ENCODE measurements around the gene ENPP3.

ENPP3 gene

DNA sequence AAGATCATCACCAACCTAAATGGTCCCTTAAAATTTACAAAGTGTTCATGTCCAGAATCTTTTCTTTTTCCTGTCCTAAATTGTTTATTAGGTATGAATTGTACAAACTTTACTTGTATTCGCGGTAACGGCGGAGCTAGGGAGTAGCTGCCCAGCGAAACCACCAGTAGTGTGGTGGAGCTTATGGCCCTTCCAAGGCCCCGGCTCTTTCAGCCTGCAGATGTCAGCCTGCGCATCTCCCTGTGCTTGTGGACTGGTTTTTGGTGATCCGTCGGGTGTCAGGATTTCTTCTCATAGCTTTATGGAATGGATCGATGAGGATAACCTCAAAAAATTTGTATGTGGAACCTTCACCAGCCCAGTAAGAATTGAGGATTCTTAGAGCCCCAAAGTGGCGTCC lies 143.5 kb downstream of the ENPP3 start:
- Mint-ChIP-seq H3K9me3 (peaks cover 5% of the 10 kb centered on the region), H3K4me3 (no peak overlapping the region), H3K27me3 (ENCODE audit: low read depth) (peaks cover 15% of the 10 kb centered on the region), H3K36me3 (ENCODE audit: low read depth) (no peaks in the 10 kb centered on the region), H3K27ac (no peak overlapping the region), H3K4me1 (ENCODE audit: low read depth) (no peaks in the 10 kb centered on the region)
- no peak for DNase-seq (ENCODE audit: low spot score)

DNA sequence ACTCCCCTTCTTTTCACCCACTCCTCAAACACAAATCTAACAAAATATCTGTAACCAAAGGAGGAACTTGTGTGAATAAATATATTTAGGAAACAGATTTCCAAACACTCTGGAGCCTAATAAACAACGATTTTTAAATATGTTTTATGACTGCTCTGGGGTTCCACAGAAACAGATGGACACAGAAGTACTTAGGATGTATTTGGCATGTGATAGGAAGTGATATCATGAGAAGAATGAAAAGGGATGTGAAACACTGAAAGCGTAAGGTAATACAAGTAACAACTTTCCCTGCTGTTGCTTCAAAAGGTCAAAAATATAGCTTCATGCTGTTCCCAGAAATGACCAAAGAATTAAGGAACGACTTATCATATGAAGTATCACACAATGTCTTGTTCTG lies 144.6 kb downstream of the ENPP3 start:
- no peaks in the 10 kb centered on the region for H3K4me1 Mint-ChIP-seq (ENCODE audit: low read depth)
- no peak for DNase-seq (ENCODE audit: low spot score)
- H3K27me3 Mint-ChIP-seq (ENCODE audit: low read depth): peaks cover 13% of the 10 kb centered on the region
- H3K4me3 Mint-ChIP-seq: no peak overlapping the region
- no peaks in the 10 kb centered on the region for H3K36me3 Mint-ChIP-seq (ENCODE audit: low read depth)
- H3K27ac Mint-ChIP-seq: no peak overlapping the region
- peaks cover 5% of the 10 kb centered on the region for H3K9me3 Mint-ChIP-seq

DNA sequence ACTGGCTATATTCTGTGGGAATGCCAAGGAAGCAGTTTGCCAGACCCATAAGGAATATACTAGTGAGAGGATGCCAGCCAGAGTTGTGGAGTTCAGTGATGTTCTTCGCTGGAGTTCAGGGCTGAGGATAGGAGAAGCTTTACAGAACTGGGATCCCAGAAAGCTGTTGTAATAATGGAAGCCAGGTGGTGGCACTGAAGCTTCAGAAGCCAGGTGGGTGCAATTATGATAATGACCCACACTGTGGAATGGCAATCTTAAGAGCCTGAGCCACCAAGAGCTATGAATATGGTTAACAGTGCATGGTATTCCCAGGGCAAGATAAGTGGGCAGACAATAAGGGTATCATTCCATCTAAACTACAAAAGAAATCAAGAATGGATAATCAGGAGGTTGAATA lies 145.7 kb downstream of the ENPP3 start:
- no peak overlapping the region for H3K27ac Mint-ChIP-seq
- peaks cover 13% of the 10 kb centered on the region for H3K27me3 Mint-ChIP-seq (ENCODE audit: low read depth)
- peaks cover 5% of the 10 kb centered on the region for H3K9me3 Mint-ChIP-seq
- no peak overlapping the region for H3K4me3 Mint-ChIP-seq
- H3K36me3 Mint-ChIP-seq (ENCODE audit: low read depth): no peaks in the 10 kb centered on the region
- peaks cover 8% of the 10 kb centered on the region for H3K4me1 Mint-ChIP-seq (ENCODE audit: low read depth)
- no peak for DNase-seq (ENCODE audit: low spot score)

DNA sequence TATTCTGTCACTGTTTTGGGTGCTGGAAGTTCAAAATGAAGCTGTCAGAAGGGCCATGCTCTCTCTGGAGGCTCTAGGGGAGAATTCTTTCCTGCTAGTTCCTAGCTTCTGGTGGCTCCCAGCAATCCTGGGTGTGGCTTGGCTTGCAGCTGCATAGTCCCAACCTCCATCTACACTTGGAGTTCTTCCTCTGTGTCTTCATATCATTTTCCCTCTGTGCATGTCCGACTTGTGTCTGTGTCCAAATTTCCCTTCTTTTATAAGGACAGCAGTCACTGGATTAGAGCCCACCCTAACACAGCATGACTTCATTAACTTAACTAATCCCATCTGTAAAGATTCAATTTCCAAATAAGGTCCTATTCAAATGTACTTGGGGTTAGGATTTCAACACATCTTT lies 147.5 kb downstream of the ENPP3 start:
- H3K9me3 Mint-ChIP-seq: peaks cover 5% of the 10 kb centered on the region
- DNase-seq (ENCODE audit: low spot score): no peak
- H3K27me3 Mint-ChIP-seq (ENCODE audit: low read depth): peaks cover 10% of the 10 kb centered on the region
- peaks cover 18% of the 10 kb centered on the region for H3K4me1 Mint-ChIP-seq (ENCODE audit: low read depth)
- H3K36me3 Mint-ChIP-seq (ENCODE audit: low read depth): no peaks in the 10 kb centered on the region
- H3K4me3 Mint-ChIP-seq: no peak overlapping the region
- H3K27ac Mint-ChIP-seq: no peak overlapping the region

DNA sequence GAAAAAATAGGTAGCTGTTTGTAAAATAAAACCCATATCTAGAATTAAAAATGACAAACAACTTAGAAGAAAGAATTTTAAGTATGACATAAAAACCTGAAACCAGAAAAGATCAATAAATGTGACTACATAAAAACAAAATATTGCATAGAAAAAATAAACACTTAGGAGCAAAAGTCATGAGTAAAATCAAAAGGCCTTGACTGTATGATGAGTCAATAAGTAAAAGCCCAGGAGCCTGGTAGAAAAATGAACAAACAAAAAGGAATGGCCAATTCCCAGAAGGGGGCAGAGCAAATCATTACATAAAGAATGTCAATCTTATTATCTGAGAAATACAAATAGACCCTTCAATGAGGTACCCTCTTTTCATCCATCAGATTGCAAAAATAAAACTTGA lies 150.0 kb downstream of the ENPP3 start:
- peaks cover 5% of the 10 kb centered on the region for H3K9me3 Mint-ChIP-seq
- H3K4me3 Mint-ChIP-seq: no peak overlapping the region
- peaks cover 7% of the 10 kb centered on the region for H3K27me3 Mint-ChIP-seq (ENCODE audit: low read depth)
- no peak for DNase-seq (ENCODE audit: low spot score)
- peaks cover 23% of the 10 kb centered on the region for H3K4me1 Mint-ChIP-seq (ENCODE audit: low read depth)
- H3K27ac Mint-ChIP-seq: no peak overlapping the region
- no peaks in the 10 kb centered on the region for H3K36me3 Mint-ChIP-seq (ENCODE audit: low read depth)

DNA sequence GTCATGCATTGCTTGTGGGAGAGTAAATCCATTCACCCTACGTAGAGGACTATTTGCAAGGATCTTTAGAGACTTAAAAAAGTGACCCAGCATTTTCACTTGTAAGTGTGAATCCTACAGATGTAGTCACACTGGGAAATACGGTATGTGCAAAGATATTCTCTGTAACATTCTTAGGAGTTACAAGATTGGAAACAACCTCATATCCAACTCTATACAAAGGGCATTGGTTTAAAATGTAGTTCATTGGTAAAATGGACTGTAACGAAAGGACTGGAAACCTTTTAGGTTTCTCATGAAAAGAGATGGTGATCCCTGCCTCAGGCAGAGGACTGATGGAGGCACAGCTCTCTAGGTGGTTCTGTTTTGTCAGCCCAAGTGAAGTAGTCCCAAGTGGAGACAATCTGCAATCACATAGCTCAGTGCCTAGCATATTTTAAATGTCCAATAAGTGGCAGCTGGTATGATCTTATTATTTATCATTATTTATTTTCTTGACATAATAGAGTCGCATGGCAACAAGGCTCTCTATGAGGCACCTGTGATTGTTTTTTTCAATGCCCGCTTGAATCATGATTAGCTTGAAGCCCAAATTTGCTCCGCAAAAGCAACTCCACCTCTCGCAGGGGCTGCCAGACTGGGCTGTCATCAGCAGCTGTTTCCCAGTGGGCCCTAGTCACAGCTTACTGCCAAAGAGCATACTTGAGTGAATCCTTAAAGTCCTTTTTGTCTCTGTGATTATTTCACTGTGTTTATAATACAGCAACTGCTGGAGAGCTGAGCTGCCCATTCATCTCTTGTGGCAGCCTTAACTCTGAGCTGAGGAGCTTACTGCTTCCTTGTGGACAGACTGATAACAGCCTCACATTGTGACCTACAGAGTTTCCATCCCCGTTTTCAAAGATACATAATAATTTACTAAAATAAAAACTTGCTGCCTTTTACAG lies 150.9 kb downstream of the ENPP3 start:
- H3K9me3 Mint-ChIP-seq: peaks cover 5% of the 10 kb centered on the region
- no peak for DNase-seq (ENCODE audit: low spot score)
- H3K4me1 Mint-ChIP-seq (ENCODE audit: low read depth): peaks cover 30% of the 10 kb centered on the region
- H3K4me3 Mint-ChIP-seq: no peak overlapping the region
- H3K27ac Mint-ChIP-seq: no peak overlapping the region
- H3K27me3 Mint-ChIP-seq (ENCODE audit: low read depth): peaks cover 7% of the 10 kb centered on the region
- no peaks in the 10 kb centered on the region for H3K36me3 Mint-ChIP-seq (ENCODE audit: low read depth)

DNA sequence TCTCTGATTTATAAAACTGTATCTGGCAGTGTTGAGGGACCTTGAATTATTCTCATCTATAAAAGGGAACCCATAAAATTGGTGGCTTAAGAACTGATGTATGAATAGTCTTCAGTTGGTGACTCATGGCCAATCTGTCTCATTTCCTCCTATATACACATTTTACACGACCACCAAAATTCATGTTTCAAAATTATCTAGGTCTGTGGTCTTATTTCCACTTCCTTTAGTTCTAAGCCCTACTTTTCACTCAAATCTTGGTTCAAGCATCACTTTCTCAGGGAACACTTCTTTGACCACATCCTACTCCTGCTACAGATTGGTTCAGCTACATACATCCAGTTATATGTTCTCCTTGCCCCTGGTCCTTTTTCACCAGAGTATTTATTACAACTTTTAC lies 152.1 kb downstream of the ENPP3 start:
- H3K4me3 Mint-ChIP-seq: peak overlapping the region; percentile 3
- no peak for DNase-seq (ENCODE audit: low spot score)

DNA sequence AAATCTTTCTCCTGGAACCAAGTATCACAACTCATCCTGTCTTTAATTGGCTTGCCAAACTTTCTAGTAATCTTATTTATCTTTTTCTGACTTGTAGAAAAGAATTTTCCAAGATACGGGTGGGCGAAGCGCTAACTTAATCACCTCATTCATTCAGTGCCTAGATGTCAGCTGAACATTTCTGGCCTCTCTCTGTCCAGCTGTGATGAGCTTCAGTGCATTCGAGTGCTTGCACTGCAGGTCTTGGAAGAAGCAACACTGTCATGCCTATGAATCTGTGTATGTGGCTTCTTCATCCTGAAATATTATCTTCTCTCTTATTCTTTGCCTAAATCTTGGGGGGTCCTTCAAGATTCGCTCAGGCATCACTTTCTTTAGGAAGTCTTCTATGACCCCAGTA lies 154.4 kb downstream of the ENPP3 start:
- no peak overlapping the region for H3K27ac Mint-ChIP-seq
- no peak for DNase-seq (ENCODE audit: low spot score)
- H3K4me3 Mint-ChIP-seq: no peak overlapping the region
- H3K36me3 Mint-ChIP-seq (ENCODE audit: low read depth): peaks cover 3% of the 10 kb centered on the region
- H3K27me3 Mint-ChIP-seq (ENCODE audit: low read depth): no peaks in the 10 kb centered on the region
- peaks cover 6% of the 10 kb centered on the region for H3K9me3 Mint-ChIP-seq
- H3K4me1 Mint-ChIP-seq (ENCODE audit: low read depth): peaks cover 30% of the 10 kb centered on the region

More for the DNA sequence above, 152.1 kb downstream of the ENPP3 start:
- Mint-ChIP-seq H3K27me3 (ENCODE audit: low read depth) (peaks cover 7% of the 10 kb centered on the region), H3K27ac (peak overlapping the region; percentile 1), H3K4me1 (ENCODE audit: low read depth) (peaks cover 30% of the 10 kb centered on the region), H3K36me3 (ENCODE audit: low read depth) (no peaks in the 10 kb centered on the region), H3K9me3 (peaks cover 5% of the 10 kb centered on the region)

DNA sequence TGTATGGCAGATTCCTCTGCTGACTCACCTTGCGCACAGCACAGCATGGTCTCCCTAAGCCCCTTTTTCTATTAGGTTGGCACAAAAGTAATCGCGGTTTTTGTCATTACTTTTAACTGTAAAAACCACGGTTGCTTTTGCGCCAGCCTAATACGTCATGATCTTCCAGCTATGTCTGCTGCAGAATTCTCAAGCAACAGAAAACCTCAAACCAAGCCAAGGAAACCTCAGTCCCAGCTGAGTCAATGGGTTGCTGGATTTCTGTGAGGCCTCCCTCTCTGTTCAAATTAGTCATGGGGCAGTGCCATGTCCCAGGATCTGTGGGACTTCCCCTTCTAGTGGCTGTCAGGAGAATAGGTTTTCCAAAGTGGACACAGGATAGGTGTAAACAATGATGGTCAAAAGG lies 155.0 kb downstream of the ENPP3 start:
- peaks cover 3% of the 10 kb centered on the region for H3K36me3 Mint-ChIP-seq (ENCODE audit: low read depth)
- H3K27ac Mint-ChIP-seq: no peak overlapping the region
- DNase-seq (ENCODE audit: low spot score): peak; percentile 33
- H3K4me3 Mint-ChIP-seq: no peak overlapping the region
- H3K27me3 Mint-ChIP-seq (ENCODE audit: low read depth): no peaks in the 10 kb centered on the region
- H3K9me3 Mint-ChIP-seq: peaks cover 6% of the 10 kb centered on the region
- H3K4me1 Mint-ChIP-seq (ENCODE audit: low read depth): peaks cover 27% of the 10 kb centered on the region

DNA sequence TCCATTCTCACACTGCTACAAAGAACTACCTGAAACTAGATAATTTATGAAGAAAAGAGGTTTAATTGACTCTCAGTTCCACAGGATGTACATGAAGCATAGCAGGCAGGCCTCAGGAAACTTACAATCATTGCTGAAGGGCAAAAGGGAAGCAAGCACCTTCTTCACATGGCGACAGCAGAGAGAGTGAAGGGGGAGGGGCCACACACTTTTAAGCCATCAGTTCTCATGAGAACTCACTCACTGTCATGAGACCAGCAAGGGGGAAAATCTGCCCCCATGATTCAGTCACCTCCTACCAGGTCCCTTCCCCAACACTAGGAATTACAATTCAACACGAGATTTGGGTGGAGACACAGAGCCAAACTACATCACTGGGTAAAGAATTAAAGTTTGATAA lies 158.3 kb downstream of the ENPP3 start:
- Mint-ChIP-seq H3K9me3 (peaks cover 9% of the 10 kb centered on the region), H3K4me3 (no peak overlapping the region), H3K4me1 (ENCODE audit: low read depth) (peaks cover 9% of the 10 kb centered on the region), H3K27me3 (ENCODE audit: low read depth) (peaks cover 3% of the 10 kb centered on the region), H3K36me3 (ENCODE audit: low read depth) (peaks cover 4% of the 10 kb centered on the region), H3K27ac (no peak overlapping the region)
- DNase-seq (ENCODE audit: low spot score): no peak
